Subcutaneous adipose tissue (tissue), 4 donors: ENCODE results near the gene SLC46A1. TPM values are rescaled to one million over a fixed set of nuclear protein-coding genes. Genes with fewer than 3 reads are reported as not detected.

Experiments used
- total RNA-seq, 4 donors: library from RNA; depleted of rRNA; stranded (reverse); fragments of >200 nt; gene quantifications; one replicate each; pipeline ENCODE4 v1.1.0, GENCODE V29; 2016
- TF ChIP-seq, protein P1 (sequence below): fragments of 450-650 bp; IDR thresholded peaks from one replicate; pipeline ENCODE4 v1.5.1; 2016; ENCODE audit warnings: low read depth, mild to moderate bottlenecking, control low read depth, antibody characterized with exemption, moderate library complexity

Gene SLC46A1
- total RNA-seq, 4 donors from 2014 or later = 7.3 to 16.3 (median 13.1) TPM

- TF ChIP-seq, protein P1, sequence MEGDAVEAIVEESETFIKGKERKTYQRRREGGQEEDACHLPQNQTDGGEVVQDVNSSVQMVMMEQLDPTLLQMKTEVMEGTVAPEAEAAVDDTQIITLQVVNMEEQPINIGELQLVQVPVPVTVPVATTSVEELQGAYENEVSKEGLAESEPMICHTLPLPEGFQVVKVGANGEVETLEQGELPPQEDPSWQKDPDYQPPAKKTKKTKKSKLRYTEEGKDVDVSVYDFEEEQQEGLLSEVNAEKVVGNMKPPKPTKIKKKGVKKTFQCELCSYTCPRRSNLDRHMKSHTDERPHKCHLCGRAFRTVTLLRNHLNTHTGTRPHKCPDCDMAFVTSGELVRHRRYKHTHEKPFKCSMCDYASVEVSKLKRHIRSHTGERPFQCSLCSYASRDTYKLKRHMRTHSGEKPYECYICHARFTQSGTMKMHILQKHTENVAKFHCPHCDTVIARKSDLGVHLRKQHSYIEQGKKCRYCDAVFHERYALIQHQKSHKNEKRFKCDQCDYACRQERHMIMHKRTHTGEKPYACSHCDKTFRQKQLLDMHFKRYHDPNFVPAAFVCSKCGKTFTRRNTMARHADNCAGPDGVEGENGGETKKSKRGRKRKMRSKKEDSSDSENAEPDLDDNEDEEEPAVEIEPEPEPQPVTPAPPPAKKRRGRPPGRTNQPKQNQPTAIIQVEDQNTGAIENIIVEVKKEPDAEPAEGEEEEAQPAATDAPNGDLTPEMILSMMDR = no peak
Measured at GRCh38 chr17:28402224-28402630, 3.8 kb downstream of the SLC46A1 start.

- TF ChIP-seq, protein P1 = no peak
Measured at GRCh38 chr17:28399808-28400207, 6.2 kb downstream of the SLC46A1 start.

DNA sequence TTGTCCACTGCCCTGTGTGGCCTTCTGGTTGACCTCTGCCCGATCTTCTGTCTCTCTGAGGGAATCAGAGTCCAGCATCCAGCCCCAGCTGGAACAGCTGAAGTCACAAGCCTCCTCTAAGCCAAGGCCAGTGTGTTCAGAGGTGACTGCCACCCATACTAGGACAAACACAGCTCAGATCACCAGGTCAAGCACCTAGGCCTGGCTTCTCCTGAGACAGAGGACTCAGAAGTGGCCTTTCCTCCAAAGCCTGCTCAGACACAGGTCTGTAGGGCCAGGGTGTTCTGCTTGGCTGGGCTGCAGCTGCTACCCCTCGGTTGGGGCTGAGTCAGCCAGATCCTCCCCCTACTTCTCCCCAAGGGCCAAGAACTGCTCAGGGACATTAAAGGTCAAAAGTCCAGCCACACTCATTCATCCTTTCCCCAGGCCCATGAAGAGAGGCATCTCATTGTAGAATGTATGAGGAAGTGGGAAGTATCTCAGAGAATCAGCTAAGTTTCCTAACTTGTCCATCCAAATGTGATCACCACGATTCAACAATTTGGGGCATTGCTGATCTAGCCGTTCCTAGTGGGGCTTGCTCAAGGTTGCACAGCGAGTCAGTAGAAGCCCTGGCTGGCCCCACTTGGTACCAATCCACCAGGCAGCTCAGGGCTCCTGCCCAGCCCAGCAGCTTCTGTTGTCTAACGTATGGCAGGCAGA is 7.6 kb downstream of the SLC46A1 start:
- TF ChIP-seq, protein P1 = no peak

DNA sequence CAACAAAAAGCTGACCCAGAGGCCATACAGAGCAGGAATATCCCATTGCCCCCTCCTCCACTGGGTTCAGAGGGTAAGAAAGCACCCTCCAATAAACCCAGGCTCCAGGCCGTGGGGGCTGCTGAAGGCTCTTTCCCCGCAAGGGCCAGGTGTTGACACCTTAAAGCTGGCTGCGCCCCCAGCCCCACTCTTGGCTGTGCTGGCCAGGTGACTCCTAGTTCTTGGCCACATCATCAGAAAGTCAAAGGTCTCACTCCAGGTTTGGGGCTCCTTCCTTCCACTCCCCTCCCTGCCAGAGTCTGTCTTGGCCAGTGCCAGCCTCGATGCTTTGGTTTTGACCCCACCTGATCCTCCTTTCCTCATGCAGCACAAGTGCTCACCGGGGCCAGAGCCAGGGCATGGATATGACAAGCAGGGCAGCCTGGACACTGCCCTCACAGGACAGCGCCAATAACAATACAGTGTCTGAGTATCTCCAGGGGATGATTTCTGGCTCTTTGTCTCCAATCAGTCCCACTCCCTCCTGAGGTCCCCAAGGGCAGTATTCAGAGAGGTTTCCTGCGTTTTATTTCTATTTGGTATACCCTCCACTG is 8.2 kb downstream of the SLC46A1 start:
- TF ChIP-seq, protein P1 = no peak

DNA sequence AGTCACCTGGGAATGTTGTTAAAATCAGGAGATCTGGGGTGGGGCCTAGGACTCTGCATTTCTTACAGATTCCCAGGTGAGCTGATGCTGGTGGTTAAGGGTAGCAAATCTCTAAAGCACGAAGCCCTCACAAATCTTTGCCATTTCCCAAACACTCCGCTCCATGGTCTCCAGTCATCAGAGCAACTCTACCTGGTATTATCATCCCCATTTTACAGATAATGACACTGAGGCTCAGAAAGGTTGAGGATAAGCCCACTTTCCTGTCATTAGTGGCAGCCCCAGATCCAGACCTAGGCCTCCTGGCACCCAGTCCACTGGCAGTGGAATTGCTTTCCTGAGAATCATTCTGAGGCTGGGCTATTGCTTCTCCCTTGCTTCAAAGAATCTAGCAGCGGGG is 8.7 kb downstream of the SLC46A1 start:
- TF ChIP-seq, protein P1 = no peak

- TF ChIP-seq, protein P1 = no peak
Measured at GRCh38 chr17:28396635-28397239, 9.3 kb downstream of the SLC46A1 start.

- TF ChIP-seq, protein P1 = no peak
Measured at GRCh38 chr17:28395968-28396367, 10.0 kb downstream of the SLC46A1 start.
